H1 (cell line): ENCODE results near the gene ZNF683. TPM values are rescaled to one million over a fixed set of nuclear protein-coding genes. Genes with fewer than 3 reads are reported as not detected.
A peak's percentile ranks its signal among the peaks of the same experiment; 100 is the strongest.

Experiments used
- RAD21 ChIP-seq, 2 experiments: IDR thresholded peaks in 1 of 2; conservative IDR thresholded peaks in 1 of 2; 2 replicates each; pipeline ENCODE4 v1.6.1; 2011; ENCODE audit warnings: low read depth in 2 of 2, low read length in 2 of 2, improper control_type of control experiment in 1 of 2, inconsistent platforms in 1 of 2, mild to moderate bottlenecking in 1 of 2, moderate library complexity in 1 of 2
- polyA plus RNA-seq, 7 experiments: library from polyadenylated mRNA; depleted of rRNA in 3 of 7; stranded (reverse) in 5 of 7; unstranded in 2 of 7; fragments of >200 nt in 5 of 7; fragments of 200-250 nt in 2 of 7; gene quantifications; 1 replicate in 5 of 7; 2 replicates in 1 of 7; 4 replicates in 1 of 7; pipeline versions ENCODE4 v1.2.1 to v1.2.3, GENCODE V29; 2011 to 2013; ENCODE audit warnings: missing spikeins in 2 of 7, mixed read lengths in 2 of 7
- total RNA-seq: library from RNA; stranded (reverse); fragmentation: NEBNext Ultra II Directional; extraction: Animal tissue kit (Norgen Biotek cat#: 25700); gene quantifications from 2 replicates; pipeline ENCODE4 v1.2.1, GENCODE V29; 2021

ZNF683 gene
- total and polyA plus RNA-seq, 2 of the 8 experiments (the other 6 are each of a cell fraction or from before 2014, with no cell fraction given) = not detected

DNA sequence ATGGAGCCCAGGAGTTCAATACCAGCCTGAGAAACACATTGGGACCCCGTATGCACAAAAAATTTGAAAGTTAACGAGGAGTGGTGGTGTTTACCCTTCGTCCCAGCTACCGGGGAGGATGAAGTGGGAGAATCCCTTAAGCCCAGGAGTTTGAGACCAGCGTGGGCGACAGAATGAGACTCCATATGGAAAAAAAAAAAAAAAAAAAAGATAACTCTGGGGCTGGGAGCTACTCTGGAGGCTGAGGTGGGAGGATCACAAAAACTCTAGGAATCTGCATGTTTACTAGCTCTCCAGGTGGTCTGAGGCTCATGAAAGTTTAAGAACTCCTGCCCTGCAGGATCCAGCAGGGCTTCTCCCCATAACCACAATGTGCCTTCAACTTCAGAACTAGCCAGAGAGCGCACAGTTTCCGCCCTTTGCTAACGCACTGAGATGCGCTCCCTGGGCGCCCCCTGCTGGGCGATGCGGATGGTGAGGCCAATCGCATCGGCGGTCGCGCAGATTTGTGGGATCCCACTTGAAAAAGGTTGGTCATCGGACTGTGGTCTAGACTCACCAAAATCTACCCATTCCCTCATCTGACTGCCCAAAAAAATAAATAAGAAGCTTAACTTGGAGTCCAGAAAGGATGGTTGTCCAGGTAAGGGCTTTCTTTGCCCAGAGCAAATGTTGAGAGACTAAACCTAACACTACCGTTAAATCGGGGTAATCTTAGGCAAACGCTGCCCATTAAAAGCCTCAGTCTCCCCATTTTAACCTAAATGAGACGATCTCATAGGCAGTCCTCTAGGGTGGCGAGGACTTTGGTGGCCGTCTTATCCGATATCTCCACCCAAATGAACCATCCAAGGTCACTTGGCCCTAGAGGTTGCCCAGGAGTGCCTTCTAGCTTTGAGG lies 8.8 kb downstream of the ZNF683 start (continued):
- TF ChIP-seq RAD21 (IDR thresholded peaks at IDR 0.05 in 1 of 2, conservative IDR thresholded peaks at IDR 0.05 in 1 of 2; ENCODE audit: low read depth in 2 of 2, low read length in 2 of 2) = peak; percentile 81 to 89
